ENCODE results near the gene ZNF385B. TPM values are rescaled to one million over a fixed set of nuclear protein-coding genes. Genes with fewer than 3 reads are reported as not detected.

ZNF385B gene
- 1.3 to 2.2 TPM (median 2.2 TPM) in 3 replicates for total RNA-seq (2021)
- percentile 44 among the genes with signal in this experiment for Bru-seq, nascent RNA
- long read RNA-seq, experiment 1, partial matches to known transcripts, result 0 of 5 reads
- long read RNA-seq, experiment 1, other reads (novel, unspliced or antisense), result 5 of 5 reads
- long read RNA-seq, experiment 2, result 0 reads
- long read RNA-seq, experiment 3, result 0 reads

- peak; percentile 63 for DNase-seq (ENCODE audit: low spot score)
- H3K27me3 Mint-ChIP-seq (ENCODE audit: low read depth), result peaks cover 56% of the 10 kb centered on the region
Measured at GRCh38 chr2:179861416-179862067, at the start of gene ZNF385B. Gene ZNF385B, minus strand, starts transcription at chr2:179861612.

More at GRCh38 chr2:179861416-179862067, at the start of gene ZNF385B:
- peak; percentile 61 for ATAC-seq
- H3K9me3 Mint-ChIP-seq, result no peaks in the 10 kb centered on the region
- CTCF ChIA-PET, result interaction anchor here (0.9 to 2.3 kb wide), 4 partner anchors 15 to 74 kb away, joined by 3 to 8 read pairs (median 5); no protein-coding TSS in a partner anchor
- no peaks in the 10 kb centered on the region for H3K36me3 Mint-ChIP-seq
- POLR2A ChIA-PET, result interaction anchor here (1.1 kb wide), 1 partner anchor 37 kb away, joined by 3 read pairs; no protein-coding TSS in a partner anchor
- no peak within 1 kb of the TSS for H3K27ac Mint-ChIP-seq
- peak within 1 kb of the TSS; percentile 94 for H3K4me3 Mint-ChIP-seq
- peaks cover 28% of the 10 kb centered on the region for H3K4me1 Mint-ChIP-seq
- 0 out of 2 replicates have a peak, but pooled peaks have one; percentile 50 for TF ChIP-seq ZBTB21 (CRISPR knock-in tag; IDR thresholded peaks at IDR 0.05; ENCODE audit: borderline replicate concordance)
- no peak for TF ChIP-seq PRRX2 (CRISPR knock-in tag; IDR thresholded peaks at IDR 0.05)
- no peak for TF ChIP-seq FOXP1 (CRISPR knock-in tag; IDR thresholded peaks at IDR 0.05; ENCODE audit: borderline replicate concordance)
- TF ChIP-seq E2F4 (CRISPR knock-in tag; IDR thresholded peaks at IDR 0.05; ENCODE audit: borderline replicate concordance, low read depth), result no peak
- TF ChIP-seq E2F5 (CRISPR knock-in tag; IDR thresholded peaks at IDR 0.05), result peak; percentile 15; the same call in 1 of the 2 replicates
- peak; percentile 33; the same call in 1 of the 2 replicates for TF ChIP-seq CREM (CRISPR knock-in tag; IDR thresholded peaks at IDR 0.05)
- TF ChIP-seq ZNF138 (CRISPR knock-in tag; conservative IDR thresholded peaks at IDR 0.05), result peak; percentile 31; the same call in 1 of the 2 replicates
- no peak for TF ChIP-seq RELA (CRISPR knock-in tag; IDR thresholded peaks at IDR 0.05; ENCODE audit: borderline replicate concordance)
- 0 out of 2 replicates have a peak, but pooled peaks have one; percentile 10 for TF ChIP-seq USF1 (CRISPR knock-in tag; IDR thresholded peaks at IDR 0.05)
- 0 out of 2 replicates have a peak, but pooled peaks have one; percentile 17 for TF ChIP-seq MAX (CRISPR knock-in tag; IDR thresholded peaks at IDR 0.05)
- TF ChIP-seq STAT6 (CRISPR knock-in tag; conservative IDR thresholded peaks at IDR 0.05; ENCODE audit: low read depth), result 0 out of 2 replicates have a peak, but pooled peaks have one; percentile 21
- peak; percentile 24; the same call in 1 of the 2 replicates for TF ChIP-seq HMGXB4 (CRISPR knock-in tag; IDR thresholded peaks at IDR 0.05)
- 0 out of 2 replicates have a peak, but pooled peaks have one; percentile 16 for TF ChIP-seq ZNF423 (CRISPR knock-in tag; IDR thresholded peaks at IDR 0.05)
- no peak for TF ChIP-seq CTCF (IDR thresholded peaks at IDR 0.05)
- no peak for TF ChIP-seq FOXK1 (CRISPR knock-in tag; IDR thresholded peaks at IDR 0.05)
